HFF-Myc (cell line): ENCODE data around the gene GPBAR1.

Source experiments
- DNase-seq: peaks from one replicate; pipeline ENCODE4 v3.0.0-alpha.2; 2011; ENCODE audit warnings: low read depth; ENCODE audit errors: extremely low read depth
- H3K4me3 ChIP-seq: replicated peaks from 2 replicates; pipeline ENCODE4 v1.5.1; 2011; ENCODE audit warnings: low read depth, mild to moderate bottlenecking, control low read depth, low read length
- TF ChIP-seq, protein P1 (sequence below): IDR thresholded peaks from 2 replicates; pipeline ENCODE4 v1.5.1; 2012; ENCODE audit warnings: mild to moderate bottlenecking, low read depth, low read length, control low read depth; ENCODE audit errors: missing control alignments

GPBAR1 gene

DNA sequence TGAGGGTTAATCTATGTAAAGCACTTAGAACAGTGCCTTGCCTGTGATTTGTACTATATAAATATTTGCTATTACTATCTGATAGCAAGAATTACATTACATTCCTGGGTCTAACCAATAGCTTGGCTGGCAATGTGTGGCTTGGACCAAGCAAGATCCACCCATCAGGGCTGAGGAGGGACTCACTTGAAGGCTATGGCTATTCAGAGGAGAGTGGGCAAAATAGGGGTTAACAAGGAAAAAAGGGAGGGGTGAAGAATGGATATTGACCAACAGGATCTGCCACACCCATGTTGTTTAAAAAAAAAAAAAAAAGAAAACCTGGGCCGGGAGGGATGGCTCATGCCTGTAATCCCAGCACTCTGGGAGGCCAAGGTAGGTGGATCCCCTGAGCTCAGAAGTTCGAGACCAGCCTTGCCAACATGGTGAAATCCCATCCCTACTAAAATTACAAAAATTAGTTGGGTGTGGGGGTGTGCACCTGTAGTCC is 51.5 kb downstream of the GPBAR1 start:
- no peak overlapping the region for H3K4me3 ChIP-seq
- no peak for DNase-seq
- TF ChIP-seq, protein P1, sequence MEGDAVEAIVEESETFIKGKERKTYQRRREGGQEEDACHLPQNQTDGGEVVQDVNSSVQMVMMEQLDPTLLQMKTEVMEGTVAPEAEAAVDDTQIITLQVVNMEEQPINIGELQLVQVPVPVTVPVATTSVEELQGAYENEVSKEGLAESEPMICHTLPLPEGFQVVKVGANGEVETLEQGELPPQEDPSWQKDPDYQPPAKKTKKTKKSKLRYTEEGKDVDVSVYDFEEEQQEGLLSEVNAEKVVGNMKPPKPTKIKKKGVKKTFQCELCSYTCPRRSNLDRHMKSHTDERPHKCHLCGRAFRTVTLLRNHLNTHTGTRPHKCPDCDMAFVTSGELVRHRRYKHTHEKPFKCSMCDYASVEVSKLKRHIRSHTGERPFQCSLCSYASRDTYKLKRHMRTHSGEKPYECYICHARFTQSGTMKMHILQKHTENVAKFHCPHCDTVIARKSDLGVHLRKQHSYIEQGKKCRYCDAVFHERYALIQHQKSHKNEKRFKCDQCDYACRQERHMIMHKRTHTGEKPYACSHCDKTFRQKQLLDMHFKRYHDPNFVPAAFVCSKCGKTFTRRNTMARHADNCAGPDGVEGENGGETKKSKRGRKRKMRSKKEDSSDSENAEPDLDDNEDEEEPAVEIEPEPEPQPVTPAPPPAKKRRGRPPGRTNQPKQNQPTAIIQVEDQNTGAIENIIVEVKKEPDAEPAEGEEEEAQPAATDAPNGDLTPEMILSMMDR = no peak

DNA sequence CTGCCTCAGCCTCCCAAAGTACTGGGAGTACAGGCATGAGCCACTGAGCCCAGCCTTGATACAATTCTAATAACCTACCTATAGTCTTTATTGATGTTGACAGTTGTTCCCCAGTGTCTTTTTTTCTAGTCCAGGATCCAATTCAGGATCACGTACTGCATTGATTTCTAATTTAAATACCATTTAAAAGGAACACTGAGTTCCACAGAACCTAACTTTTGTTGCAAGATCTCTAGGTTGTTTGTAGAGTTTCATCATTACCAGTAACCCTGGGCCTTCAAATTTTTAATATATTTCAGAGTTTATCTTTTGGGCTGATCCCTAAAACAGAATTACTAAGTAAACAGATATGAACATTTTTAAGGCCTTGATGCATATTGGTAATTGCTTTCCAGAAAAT is 52.5 kb downstream of the GPBAR1 start:
- DNase-seq = no peak
- TF ChIP-seq, protein P1 = no peak
- H3K4me3 ChIP-seq = no peak overlapping the region
